ENCODE data around the gene POP4.

The POP4 gene

GRCh38 chr19:29662278-29662603, 56.2 kb downstream of the POP4 start:
- DNase-seq (ENCODE audit: low read depth in 2 of 2) = no peak

GRCh38 chr19:29662604-29663404, 56.7 kb downstream of the POP4 start:
- no peak for DNase-seq (ENCODE audit: low read depth in 2 of 2)

- DNase-seq (ENCODE audit: low read depth in 2 of 2) = no peak
Observed at GRCh38 chr19:29663861-29664752, 58.0 kb downstream of the POP4 start.

GRCh38 chr19:29664753-29665214, 58.7 kb downstream of the POP4 start:
- DNase-seq (ENCODE audit: low read depth in 2 of 2) = no peak

GRCh38 chr19:29665215-29665825, 59.2 kb downstream of the POP4 start, which contains the start of gene PLEKHF1:
Gene PLEKHF1 (plus strand): TSS chr19:29665461. CDS start chr19:29673840, 8,379 bp downstream.
- peak; percentile 64 to 77 for DNase-seq (ENCODE audit: low read depth in 2 of 2)

- no peak for DNase-seq (ENCODE audit: low read depth in 2 of 2)
Observed at GRCh38 chr19:29665826-29666577, 59.9 kb downstream of the POP4 start.
